ENCODE measurements around the gene RDH13.

DNA sequence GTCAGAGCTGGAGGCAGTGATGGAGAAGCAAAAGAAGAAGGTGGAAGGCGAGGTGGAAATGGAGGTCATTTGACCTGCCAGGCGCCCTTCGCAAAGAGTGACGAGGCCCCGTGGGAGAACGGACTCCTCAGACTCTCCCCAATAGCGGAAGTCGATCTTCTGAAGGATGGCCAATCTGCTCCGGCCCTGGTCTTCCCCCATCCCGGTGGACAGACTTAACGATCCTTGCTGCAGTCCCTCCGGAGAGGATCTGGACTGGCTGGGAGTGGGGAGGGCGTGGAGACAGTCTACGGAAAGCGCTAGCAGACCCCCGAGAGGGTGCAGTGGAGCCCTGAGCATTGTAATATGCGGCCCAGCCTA is 24.6 kb upstream of the RDH13 start:
- TF ChIP-seq CTCF (IDR thresholded peaks at IDR 0.05) (no peak), POLR2AphosphoS5 (IDR thresholded peaks at IDR 0.05) (no peak), POLR2A (IDR thresholded peaks at IDR 0.05) (no peak)
